Measurements from ENCODE around the gene ZNF697.
"Not testable (repeated sequence)": the region's sequence is repeated elsewhere in the genome, so short reads cannot be mapped to it uniquely, and the experiment has no call there.

ZNF697 gene

DNA sequence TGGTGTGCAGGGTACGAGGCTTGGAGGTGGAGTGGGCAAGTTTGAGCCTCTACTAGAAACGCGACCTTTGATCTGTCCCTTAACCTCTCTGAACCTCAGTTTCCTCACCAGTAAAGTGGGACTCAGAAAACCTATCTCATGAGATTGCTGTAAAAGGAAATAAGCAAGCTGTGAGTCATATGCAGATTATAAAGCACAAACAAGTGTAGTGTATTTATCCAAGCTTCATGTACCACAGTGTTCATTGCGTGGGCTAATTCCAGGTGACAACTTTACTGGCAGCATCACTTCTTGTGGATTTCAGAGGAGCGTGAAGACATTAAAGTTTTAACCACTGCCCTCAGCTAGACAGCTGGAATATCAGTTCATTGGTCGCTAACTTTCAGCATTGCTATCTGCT, 44.4 kb downstream of the ZNF697 start:
- no peaks in the 10 kb centered on the region for H3K27me3 ChIP-seq (ENCODE audit: insufficient read depth, low read length, poor library complexity)
- H4K8ac ChIP-seq (ENCODE audit: low read depth, low read length): no peak overlapping the region
- H3K27ac ChIP-seq (ENCODE audit: low read depth, low read length): no peak overlapping the region
- no peaks in the 10 kb centered on the region for H3K79me2 ChIP-seq (ENCODE audit: control insufficient read depth, insufficient read depth, low read length)
- no peak overlapping the region for H4K5ac ChIP-seq (ENCODE audit: low read length)
- H3K36me3 ChIP-seq (ENCODE audit: control insufficient read depth, insufficient read depth, low read length): no peaks in the 10 kb centered on the region
- no peak overlapping the region for H3K9ac ChIP-seq (ENCODE audit: low read length)
- no peak overlapping the region for H2AK5ac ChIP-seq (ENCODE audit: low read length)
- no peak overlapping the region for H3K18ac ChIP-seq (ENCODE audit: low read length)
- no peak overlapping the region for H3K56ac ChIP-seq (ENCODE audit: low read length)
- H2BK120ac ChIP-seq (ENCODE audit: low read depth, low read length): no peak overlapping the region
- no peak overlapping the region for H2BK5ac ChIP-seq (ENCODE audit: low read length)
- no peak overlapping the region for H3K4me2 ChIP-seq (ENCODE audit: low read length)
- no peaks in the 10 kb centered on the region for H3K4me1 ChIP-seq (ENCODE audit: control insufficient read depth, low read depth, low read length)
- no peak overlapping the region for H3K4me3 ChIP-seq (ENCODE audit: low read length)
- H3K4ac ChIP-seq (ENCODE audit: low read depth, low read length): no peak overlapping the region
- no peak for DNase-seq
- no peak overlapping the region for H2BK15ac ChIP-seq (replicated peaks; ENCODE audit: low read depth)
- no peak overlapping the region for H3K23ac ChIP-seq (ENCODE audit: low read length)
- no peaks in the 10 kb centered on the region for H3K79me1 ChIP-seq (ENCODE audit: low read length)
- WGBS (ENCODE audit: extremely low coverage, insufficient coverage, low lambda C conversion rate): no CpG with 5 or more reads among the region's 6 CpGs

DNA sequence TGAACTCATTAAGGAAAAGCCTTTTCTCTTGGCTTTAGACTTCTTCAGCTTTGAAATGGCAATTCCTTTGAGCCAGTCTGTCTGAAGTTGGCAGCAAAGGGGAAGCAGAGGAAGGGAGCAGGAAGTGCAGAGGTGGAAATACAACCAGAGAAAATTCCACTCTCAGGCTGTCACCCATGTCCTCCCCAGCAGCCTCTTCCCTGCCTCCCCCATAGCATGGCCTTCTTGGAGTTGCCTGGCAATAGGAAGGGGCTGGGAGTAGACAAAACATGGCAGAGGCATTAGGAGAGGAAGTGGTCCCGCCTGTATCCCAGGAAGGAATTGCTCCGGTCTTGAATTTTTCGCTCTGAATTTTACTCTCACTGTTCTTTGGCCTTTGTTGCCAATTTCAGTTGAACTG, 44.8 kb downstream of the ZNF697 start:
- not testable (repeated sequence) for H3K9ac ChIP-seq (ENCODE audit: low read length); H2BK15ac ChIP-seq (replicated peaks; ENCODE audit: low read depth); H4K5ac ChIP-seq (ENCODE audit: low read length); H3K18ac ChIP-seq (ENCODE audit: low read length); H3K4me3 ChIP-seq (ENCODE audit: low read length); H4K8ac ChIP-seq (ENCODE audit: low read depth, low read length); H3K4me2 ChIP-seq (ENCODE audit: low read length); H3K36me3 ChIP-seq (ENCODE audit: control insufficient read depth, insufficient read depth, low read length); H2AK5ac ChIP-seq (ENCODE audit: low read length); H3K23ac ChIP-seq (ENCODE audit: low read length); H3K79me1 ChIP-seq (ENCODE audit: low read length); H3K56ac ChIP-seq (ENCODE audit: low read length); H2BK120ac ChIP-seq (ENCODE audit: low read depth, low read length); H3K79me2 ChIP-seq (ENCODE audit: control insufficient read depth, insufficient read depth, low read length); H3K4me1 ChIP-seq (ENCODE audit: control insufficient read depth, low read depth, low read length); H3K27me3 ChIP-seq (ENCODE audit: insufficient read depth, low read length, poor library complexity); H3K4ac ChIP-seq (ENCODE audit: low read depth, low read length); H3K27ac ChIP-seq (ENCODE audit: low read depth, low read length); DNase-seq; H2BK5ac ChIP-seq (ENCODE audit: low read length)
- no CpG with 5 or more reads among the region's 3 CpGs for whole genome bisulfite sequencing (ENCODE audit: extremely low coverage, insufficient coverage, low lambda C conversion rate)

DNA sequence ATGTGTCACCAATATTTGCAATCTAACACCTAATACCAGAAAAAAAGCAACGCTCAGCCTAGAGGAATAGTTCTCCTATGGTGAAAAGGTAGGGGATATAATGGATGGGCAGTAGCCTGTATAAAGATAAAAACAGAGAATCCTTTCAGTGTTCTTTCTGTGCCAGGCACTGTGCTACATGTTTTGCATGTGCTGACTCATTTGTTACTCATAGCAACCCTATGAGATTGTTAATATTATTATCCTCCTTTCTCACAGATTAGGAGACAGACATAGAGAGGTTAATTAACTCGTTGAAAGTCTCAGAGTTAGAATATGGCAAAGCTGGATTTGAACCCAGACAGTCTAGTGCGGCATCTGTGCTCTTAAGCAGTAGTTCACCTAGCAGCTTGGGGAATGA, 45.3 kb downstream of the ZNF697 start:
- no CpG with 5 or more reads among the region's 3 CpGs for WGBS (ENCODE audit: extremely low coverage, insufficient coverage, low lambda C conversion rate)
- H3K27me3 ChIP-seq (ENCODE audit: insufficient read depth, low read length, poor library complexity): not testable (repeated sequence)

DNA sequence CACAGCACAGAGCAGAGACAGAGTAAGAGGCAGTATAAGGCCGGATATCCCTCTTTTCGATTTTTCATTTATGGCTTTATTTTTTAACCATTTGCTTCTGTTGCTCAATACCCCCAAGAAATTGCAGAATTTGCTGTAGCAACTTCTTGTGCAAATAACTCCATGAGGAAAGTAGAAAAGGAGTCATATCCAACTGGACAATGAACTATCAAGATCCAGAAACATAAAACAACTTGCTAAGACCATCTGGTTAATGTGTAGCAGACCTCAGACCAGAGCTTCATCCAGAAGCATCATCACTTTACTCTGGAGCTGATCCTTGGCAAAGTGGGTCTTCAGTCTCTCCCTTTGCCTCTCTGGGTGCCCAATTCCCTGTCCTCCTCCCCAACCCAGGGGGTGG, 45.9 kb downstream of the ZNF697 start:
- Histone ChIP-seq H3K79me2 (ENCODE audit: control insufficient read depth, insufficient read depth, low read length) (no peaks in the 10 kb centered on the region), H2AK5ac (ENCODE audit: low read length) (no peak overlapping the region), H3K9ac (ENCODE audit: low read length) (no peak overlapping the region), H3K36me3 (ENCODE audit: control insufficient read depth, insufficient read depth, low read length) (no peaks in the 10 kb centered on the region), H3K27me3 (ENCODE audit: insufficient read depth, low read length, poor library complexity) (no peaks in the 10 kb centered on the region), H3K4ac (ENCODE audit: low read depth, low read length) (no peak overlapping the region), H3K4me3 (ENCODE audit: low read length) (no peak overlapping the region), H4K5ac (ENCODE audit: low read length) (no peak overlapping the region), H2BK5ac (ENCODE audit: low read length) (no peak overlapping the region), H3K4me1 (ENCODE audit: control insufficient read depth, low read depth, low read length) (no peaks in the 10 kb centered on the region), H3K27ac (ENCODE audit: low read depth, low read length) (no peak overlapping the region), H3K4me2 (ENCODE audit: low read length) (no peak overlapping the region), H2BK120ac (ENCODE audit: low read depth, low read length) (no peak overlapping the region), H2BK15ac (replicated peaks; ENCODE audit: low read depth) (no peak overlapping the region), H3K79me1 (ENCODE audit: low read length) (no peaks in the 10 kb centered on the region), H3K56ac (ENCODE audit: low read length) (no peak overlapping the region), H4K8ac (ENCODE audit: low read depth, low read length) (no peak overlapping the region), H3K23ac (ENCODE audit: low read length) (no peak overlapping the region), H3K18ac (ENCODE audit: low read length) (no peak overlapping the region)
- no CpG with 5 or more reads among the region's 2 CpGs for WGBS (ENCODE audit: extremely low coverage, insufficient coverage, low lambda C conversion rate)
- no peak for DNase-seq

More for the DNA sequence above, 45.3 kb downstream of the ZNF697 start:
- H3K79me2 ChIP-seq (ENCODE audit: control insufficient read depth, insufficient read depth, low read length); H3K23ac ChIP-seq (ENCODE audit: low read length); H3K9ac ChIP-seq (ENCODE audit: low read length); DNase-seq; H2AK5ac ChIP-seq (ENCODE audit: low read length); H3K36me3 ChIP-seq (ENCODE audit: control insufficient read depth, insufficient read depth, low read length); H2BK120ac ChIP-seq (ENCODE audit: low read depth, low read length); H3K4ac ChIP-seq (ENCODE audit: low read depth, low read length); H3K56ac ChIP-seq (ENCODE audit: low read length); H3K18ac ChIP-seq (ENCODE audit: low read length); H3K4me2 ChIP-seq (ENCODE audit: low read length); H2BK5ac ChIP-seq (ENCODE audit: low read length); H2BK15ac ChIP-seq (replicated peaks; ENCODE audit: low read depth); H3K27ac ChIP-seq (ENCODE audit: low read depth, low read length); H3K79me1 ChIP-seq (ENCODE audit: low read length); H4K5ac ChIP-seq (ENCODE audit: low read length); H4K8ac ChIP-seq (ENCODE audit: low read depth, low read length); H3K4me3 ChIP-seq (ENCODE audit: low read length); H3K4me1 ChIP-seq (ENCODE audit: control insufficient read depth, low read depth, low read length): not testable (repeated sequence)

DNA sequence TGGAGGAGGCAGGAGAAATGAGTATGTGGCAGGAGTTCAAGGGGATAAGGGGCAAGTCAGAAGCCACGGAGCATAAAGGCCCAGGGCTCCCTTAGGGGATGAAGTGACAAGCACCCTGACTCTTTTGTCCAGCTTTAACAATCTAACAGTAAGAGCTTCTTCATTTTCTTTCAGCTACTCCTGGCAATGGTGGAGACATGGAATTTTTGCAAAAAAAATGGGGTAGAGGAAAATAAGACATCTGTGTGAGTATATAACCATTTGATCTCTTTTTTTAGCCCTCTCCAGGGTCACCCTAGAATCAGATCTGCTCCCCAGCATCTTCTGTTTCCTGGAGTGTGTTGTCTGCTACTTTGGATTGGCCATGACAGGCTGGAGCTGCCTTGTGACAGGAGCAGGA, 47.1 kb downstream of the ZNF697 start:
- no peak overlapping the region for H2BK5ac ChIP-seq (ENCODE audit: low read length)
- H3K9ac ChIP-seq (ENCODE audit: low read length): no peak overlapping the region
- H3K4ac ChIP-seq (ENCODE audit: low read depth, low read length): no peak overlapping the region
- H3K79me2 ChIP-seq (ENCODE audit: control insufficient read depth, insufficient read depth, low read length): no peaks in the 10 kb centered on the region
- H3K27me3 ChIP-seq (ENCODE audit: insufficient read depth, low read length, poor library complexity): no peaks in the 10 kb centered on the region
- no peaks in the 10 kb centered on the region for H3K4me1 ChIP-seq (ENCODE audit: control insufficient read depth, low read depth, low read length)
- H4K5ac ChIP-seq (ENCODE audit: low read length): no peak overlapping the region
- WGBS (ENCODE audit: extremely low coverage, insufficient coverage, low lambda C conversion rate): no CpG with 5 or more reads among the region's 1 CpG
- no peak overlapping the region for H3K27ac ChIP-seq (ENCODE audit: low read depth, low read length)
- no peaks in the 10 kb centered on the region for H3K79me1 ChIP-seq (ENCODE audit: low read length)
- DNase-seq: no peak
- H3K23ac ChIP-seq (ENCODE audit: low read length): no peak overlapping the region
- no peak overlapping the region for H3K18ac ChIP-seq (ENCODE audit: low read length)
- H3K36me3 ChIP-seq (ENCODE audit: control insufficient read depth, insufficient read depth, low read length): no peaks in the 10 kb centered on the region
- H3K4me2 ChIP-seq (ENCODE audit: low read length): no peak overlapping the region
- H2BK120ac ChIP-seq (ENCODE audit: low read depth, low read length): no peak overlapping the region
- no peak overlapping the region for H4K8ac ChIP-seq (ENCODE audit: low read depth, low read length)
- no peak overlapping the region for H3K4me3 ChIP-seq (ENCODE audit: low read length)
- no peak overlapping the region for H2BK15ac ChIP-seq (replicated peaks; ENCODE audit: low read depth)
- no peak overlapping the region for H3K56ac ChIP-seq (ENCODE audit: low read length)
- H2AK5ac ChIP-seq (ENCODE audit: low read length): no peak overlapping the region

DNA sequence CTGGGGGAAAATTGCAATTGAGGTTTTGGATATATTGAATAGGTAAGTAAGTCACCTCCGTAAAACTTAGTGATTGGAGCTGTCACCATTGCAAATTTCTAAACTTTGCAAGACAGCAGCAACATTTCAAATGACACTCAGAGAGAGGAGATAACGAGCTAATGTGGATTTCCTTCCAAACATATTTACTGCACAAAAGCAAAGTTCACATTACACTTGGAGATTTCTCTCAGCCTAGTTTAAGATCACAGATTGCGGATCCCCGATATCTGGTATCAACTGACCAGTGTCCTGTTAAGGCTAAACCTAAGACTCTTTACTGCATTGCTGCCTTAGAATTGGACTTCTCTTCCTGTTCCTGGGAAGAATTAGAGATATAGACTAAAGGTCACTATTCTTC, 47.5 kb downstream of the ZNF697 start:
- Histone ChIP-seq H3K79me1 (ENCODE audit: low read length) (no peaks in the 10 kb centered on the region), H3K27ac (ENCODE audit: low read depth, low read length) (no peak overlapping the region), H2AK5ac (ENCODE audit: low read length) (no peak overlapping the region), H3K56ac (ENCODE audit: low read length) (no peak overlapping the region), H3K79me2 (ENCODE audit: control insufficient read depth, insufficient read depth, low read length) (no peaks in the 10 kb centered on the region), H2BK5ac (ENCODE audit: low read length) (no peak overlapping the region), H3K4me3 (ENCODE audit: low read length) (no peak overlapping the region), H3K4ac (ENCODE audit: low read depth, low read length) (no peak overlapping the region), H3K27me3 (ENCODE audit: insufficient read depth, low read length, poor library complexity) (no peaks in the 10 kb centered on the region), H3K9ac (ENCODE audit: low read length) (no peak overlapping the region), H4K5ac (ENCODE audit: low read length) (no peak overlapping the region), H3K18ac (ENCODE audit: low read length) (no peak overlapping the region), H3K23ac (ENCODE audit: low read length) (no peak overlapping the region), H3K4me1 (ENCODE audit: control insufficient read depth, low read depth, low read length) (no peaks in the 10 kb centered on the region), H2BK120ac (ENCODE audit: low read depth, low read length) (no peak overlapping the region), H4K8ac (ENCODE audit: low read depth, low read length) (no peak overlapping the region), H2BK15ac (replicated peaks; ENCODE audit: low read depth) (no peak overlapping the region), H3K36me3 (ENCODE audit: control insufficient read depth, insufficient read depth, low read length) (no peaks in the 10 kb centered on the region), H3K4me2 (ENCODE audit: low read length) (no peak overlapping the region)
- no peak for DNase-seq
- WGBS (ENCODE audit: extremely low coverage, insufficient coverage, low lambda C conversion rate): no CpG with 5 or more reads among the region's 4 CpGs
